Activated effector memory CD4-positive, alpha-beta T cell treated with Interleukin-2 at 50 U/mL for 16 hours (primary cell): Measurements from ENCODE around the gene HECTD4.
A peak's percentile ranks its signal among the peaks of the same experiment; 100 is the strongest.

Source experiments
- DNase-seq: peaks from one replicate; pipeline ENCODE4 v3.0.0-alpha.2; 2020

HECTD4 gene

GRCh38 chr12:112172556-112173324 is 209.5 kb downstream of the HECTD4 start:
- DNase-seq = no peak

GRCh38 chr12:112170971-112171596 is 211.1 kb downstream of the HECTD4 start:
- DNase-seq = no peak

- DNase-seq = no peak
Measured at GRCh38 chr12:112170376-112170775, 211.9 kb downstream of the HECTD4 start.

GRCh38 chr12:112169966-112170365 is 212.3 kb downstream of the HECTD4 start:
- DNase-seq = no peak

GRCh38 chr12:112169161-112169872 is 212.9 kb downstream of the HECTD4 start:
- DNase-seq = no peak

GRCh38 chr12:112168561-112168971 is 213.7 kb downstream of the HECTD4 start:
- DNase-seq = no peak

GRCh38 chr12:112167718-112168525 is 214.3 kb downstream of the HECTD4 start:
- no peak for DNase-seq

GRCh38 chr12:112167031-112167461 is 215.2 kb downstream of the HECTD4 start:
- DNase-seq = no peak

- DNase-seq = no peak
Measured at GRCh38 chr12:112166051-112167015, 215.9 kb downstream of the HECTD4 start.

- no peak for DNase-seq
Measured at GRCh38 chr12:112165624-112166023, 216.6 kb downstream of the HECTD4 start.

GRCh38 chr12:112164011-112164660 is 218.1 kb downstream of the HECTD4 start:
- no peak for DNase-seq

GRCh38 chr12:112163471-112163991 is 218.7 kb downstream of the HECTD4 start:
- DNase-seq = no peak

- DNase-seq = no peak
Measured at GRCh38 chr12:112163056-112163455, 219.2 kb downstream of the HECTD4 start.

- DNase-seq = no peak
Measured at GRCh38 chr12:112162241-112162790, 219.9 kb downstream of the HECTD4 start.

GRCh38 chr12:112161711-112162110 is 220.5 kb downstream of the HECTD4 start:
- DNase-seq = no peak

GRCh38 chr12:112160611-112161010 is 221.6 kb downstream of the HECTD4 start:
- no peak for DNase-seq

- no peak for DNase-seq
Measured at GRCh38 chr12:112159146-112159541, 223.1 kb downstream of the HECTD4 start.

- DNase-seq = peak; percentile 44
Measured at GRCh38 chr12:112158461-112159145, 223.6 kb downstream of the HECTD4 start.

GRCh38 chr12:112153893-112154219 is 228.4 kb downstream of the HECTD4 start:
- DNase-seq = no peak
